Activated naive CD4-positive, alpha-beta T cell treated with Interleukin-2 at 50 U/mL for 16 hours (primary cell): Measurements from ENCODE around the gene CLMN.
"Not testable (repeated sequence)": the region's sequence is repeated elsewhere in the genome, so short reads cannot be mapped to it uniquely, and the experiment has no call there.

Experiments used
- DNase-seq: peaks from one replicate; pipeline ENCODE4 v3.0.0-alpha.2; 2020

CLMN gene

GRCh38 chr14:95213774-95214173, 105.9 kb downstream of the CLMN start:
- no peak for DNase-seq

- DNase-seq = no peak
Observed at GRCh38 chr14:95211721-95212504, 107.8 kb downstream of the CLMN start.

- DNase-seq = no peak
Observed at GRCh38 chr14:95210699-95211098, 109.0 kb downstream of the CLMN start.

GRCh38 chr14:95208598-95208997, 111.1 kb downstream of the CLMN start:
- no peak for DNase-seq

GRCh38 chr14:95207475-95208233, 112.1 kb downstream of the CLMN start:
- no peak for DNase-seq

GRCh38 chr14:95206534-95206933, 113.2 kb downstream of the CLMN start:
- no peak for DNase-seq

- DNase-seq = no peak
Observed at GRCh38 chr14:95204705-95205104, 115.0 kb downstream of the CLMN start.

GRCh38 chr14:95201745-95202144, 118.0 kb downstream of the CLMN start:
- DNase-seq = not testable (repeated sequence)

GRCh38 chr14:95200404-95200803, 119.3 kb downstream of the CLMN start:
- DNase-seq = no peak

- DNase-seq = no peak
Observed at GRCh38 chr14:95199298-95199983, 120.3 kb downstream of the CLMN start.

GRCh38 chr14:95198320-95198719, 121.4 kb downstream of the CLMN start:
- no peak for DNase-seq

- no peak for DNase-seq
Observed at GRCh38 chr14:95197551-95197950, 122.2 kb downstream of the CLMN start.

GRCh38 chr14:95196826-95197545, 122.7 kb downstream of the CLMN start:
- no peak for DNase-seq

- no peak for DNase-seq
Observed at GRCh38 chr14:95196268-95196667, 123.4 kb downstream of the CLMN start.

- no peak for DNase-seq
Observed at GRCh38 chr14:95195031-95195430, 124.7 kb downstream of the CLMN start.

GRCh38 chr14:95193081-95193480, 126.6 kb downstream of the CLMN start:
- DNase-seq = no peak

GRCh38 chr14:95192311-95192710, 127.4 kb downstream of the CLMN start:
- no peak for DNase-seq

- DNase-seq = no peak
Observed at GRCh38 chr14:95191445-95192199, 128.1 kb downstream of the CLMN start.

- no peak for DNase-seq
Observed at GRCh38 chr14:95190857-95191256, 128.9 kb downstream of the CLMN start.

GRCh38 chr14:95190346-95190840, 129.3 kb downstream of the CLMN start:
- no peak for DNase-seq

- no peak for DNase-seq
Observed at GRCh38 chr14:95189367-95190132, 130.2 kb downstream of the CLMN start.
